ENCODE results near the gene ZCCHC2. TPM values are rescaled to one million over a fixed set of nuclear protein-coding genes. Genes with fewer than 3 reads are reported as not detected.

Gene ZCCHC2
- total and polyA plus RNA-seq, 9 of the 15 experiments (the other 6 are each of a cell fraction or from before 2014, with no cell fraction given): 1.0 to 9.2 (median 6.0) TPM

DNA sequence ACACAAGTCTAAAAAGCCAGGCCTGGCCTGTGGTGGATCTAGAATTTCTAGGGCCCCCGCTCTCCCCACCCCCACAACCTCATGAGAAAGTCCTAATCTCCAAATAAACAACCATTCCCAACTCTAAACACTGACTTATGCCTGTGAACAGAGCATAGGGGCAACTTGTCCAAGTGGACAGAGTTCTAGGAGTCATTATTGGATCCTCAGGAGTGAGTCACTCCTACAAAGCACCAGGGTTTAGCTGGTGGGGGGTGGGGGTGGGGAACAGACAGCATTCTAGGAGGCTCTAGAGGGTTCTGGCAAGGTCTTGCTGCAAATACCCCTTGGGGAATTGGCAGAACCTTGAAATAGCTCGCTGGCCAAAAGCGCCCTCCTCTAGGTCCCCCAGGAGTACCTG, 83.3 kb downstream of the ZCCHC2 start:
- Histone ChIP-seq H3K9me1 (ENCODE audit: control insufficient read depth, insufficient read depth, low read length) (no peaks in the 10 kb centered on the region), H3K79me2 (ENCODE audit: control insufficient read depth, insufficient read depth, low read length) (no peaks in the 10 kb centered on the region), H4K20me1 (replicated peaks; ENCODE audit: control insufficient read depth, insufficient read depth, low read length) (no peaks in the 10 kb centered on the region), H3K27ac (ENCODE audit: extremely low read depth, low read depth, low read length) (no peak overlapping the region), H3K9ac (ENCODE audit: insufficient read depth in 1 of 2, low read depth in 2 of 2, low read length in 2 of 2) (no peak overlapping the region), H3K27me3 (ENCODE audit: control insufficient read depth in 2 of 2, insufficient read depth in 2 of 2, low read length in 2 of 2) (peaks cover 0 to 15% of the 10 kb centered on the region in 2 experiments; a peak in 2 of 5 replicates), H3K4me1 (replicated peaks in 1 of 2; ENCODE audit: control insufficient read depth in 2 of 2, insufficient read depth in 2 of 2, low read length in 2 of 2) (peaks cover 6 to 7% of the 10 kb centered on the region in 2 experiments; a peak in 4 of 5 replicates), H3K9me3 (replicated peaks; ENCODE audit: control insufficient read depth, insufficient read depth, low read depth, low read length) (no peaks in the 10 kb centered on the region), H3K36me3 (ENCODE audit: control insufficient read depth, insufficient read depth, low read length) (no peaks in the 10 kb centered on the region), H3K4me3 (no peak overlapping the region), H2AFZ (ENCODE audit: low read depth, low read length) (0 out of 2 replicates have a peak overlapping the region, but pooled peaks have one; percentile 45), H3K4me2 (ENCODE audit: insufficient read depth, low read length) (no peak overlapping the region)
- POLR2A ChIA-PET: interaction anchor here (0.7 kb wide), 1 partner anchor 373 kb away, joined by 3 read pairs; no protein-coding TSS in a partner anchor
- DNase-seq (ENCODE audit: extremely low read depth in 1 of 4, low spot score in 3 of 4) (peak in 2 of 4 experiments; percentile 23 to 29), FAIRE-seq (no peak), ATAC-seq (no peak)
- TF ChIP-seq JUND (IDR thresholded peaks at IDR 0.05; ENCODE audit: borderline replicate concordance, low read depth, low read length) (0 out of 2 replicates have a peak, but pooled peaks have one; percentile 15), JUND (tag; IDR thresholded peaks at IDR 0.05; ENCODE audit: borderline replicate concordance, low read depth, low read length) (no peak), BRD9 (IDR thresholded peaks at IDR 0.05; ENCODE audit: low read depth, partially characterized antibody) (no peak), PYGO2 (tag; IDR thresholded peaks at IDR 0.05) (no peak)
- in situ Hi-C loops (cut with MboI) (loop anchor here (10.0 kb wide), 1 partner anchor 379 kb away; no protein-coding TSS in a partner anchor), intact Hi-C loops (cut with micrococcal nuclease) (no loop called here)
- no CpG with 5 or more reads among the region's 3 CpGs for WGBS (ENCODE audit: insufficient coverage, low coverage, missing lambda C conversion rate)
- BruUV-seq (replicated peaks): no TSS peak
- CTCF ChIA-PET (ENCODE audit: low intra/inter-chr PET ratio): no interaction called here

DNA sequence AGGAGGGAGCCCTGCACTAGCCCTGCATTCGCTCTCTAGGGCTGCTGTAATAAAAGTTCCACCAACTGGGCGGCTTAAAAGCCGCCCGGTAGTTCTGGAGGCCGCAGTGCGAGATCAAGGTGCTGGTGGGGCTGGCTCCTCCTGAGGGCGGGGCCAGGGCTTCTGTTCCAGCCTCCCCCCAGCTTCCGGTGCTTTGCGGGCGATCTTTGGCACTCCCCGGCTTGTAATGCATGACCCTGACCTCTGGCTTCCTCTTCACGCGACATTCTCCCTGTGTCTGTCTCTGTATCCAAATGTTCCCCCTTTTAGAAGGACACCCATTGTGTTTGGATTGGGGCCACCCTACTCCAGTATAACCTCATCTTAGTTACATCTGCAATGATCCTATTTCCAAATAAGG, 84.5 kb downstream of the ZCCHC2 start:
- H3K36me3 ChIP-seq (ENCODE audit: control insufficient read depth, insufficient read depth, low read length): no peaks in the 10 kb centered on the region
- no peak overlapping the region for H3K9ac ChIP-seq (ENCODE audit: insufficient read depth in 1 of 2, low read depth in 2 of 2, low read length in 2 of 2)
- ATAC-seq: no peak; the same call in 2 of the 3 replicates
- DNase-seq (ENCODE audit: extremely low read depth in 1 of 4, low spot score in 3 of 4): peak; percentile 13 to 19 (median 18)
- no peaks in the 10 kb centered on the region for H3K9me3 ChIP-seq (replicated peaks; ENCODE audit: control insufficient read depth, insufficient read depth, low read depth, low read length)
- H3K4me1 ChIP-seq (replicated peaks in 1 of 2; ENCODE audit: control insufficient read depth in 2 of 2, insufficient read depth in 2 of 2, low read length in 2 of 2): peaks cover 18% of the 10 kb centered on the region in 2 experiments; a peak in 4 of 5 replicates
- ChIA-PET CTCF (ENCODE audit: low intra/inter-chr PET ratio) (no interaction called here), POLR2A (no interaction called here)
- no peak overlapping the region for H3K4me3 ChIP-seq
- H4K20me1 ChIP-seq (replicated peaks; ENCODE audit: control insufficient read depth, insufficient read depth, low read length): no peaks in the 10 kb centered on the region
- no TSS peak for BruUV-seq (replicated peaks)
- in situ Hi-C loops (cut with MboI): loop anchor here (10.0 kb wide), 1 partner anchor 377 kb away; no protein-coding TSS in a partner anchor
- WGBS (ENCODE audit: insufficient coverage, low coverage, missing lambda C conversion rate): 71% methylated on average over 10 of the region's 13 CpGs
- no peaks in the 10 kb centered on the region for H3K9me1 ChIP-seq (ENCODE audit: control insufficient read depth, insufficient read depth, low read length)
- peak; percentile 6 for FAIRE-seq
- H3K27ac ChIP-seq (ENCODE audit: extremely low read depth, low read depth, low read length): no peak overlapping the region
- peaks cover 0 to 6% of the 10 kb centered on the region in 2 experiments; a peak in 1 of 5 replicates for H3K27me3 ChIP-seq (ENCODE audit: control insufficient read depth in 2 of 2, insufficient read depth in 2 of 2, low read length in 2 of 2)
- H3K4me2 ChIP-seq (ENCODE audit: insufficient read depth, low read length): no peak overlapping the region
- H3K79me2 ChIP-seq (ENCODE audit: control insufficient read depth, insufficient read depth, low read length): no peaks in the 10 kb centered on the region
- 0 out of 2 replicates have a peak overlapping the region, but pooled peaks have one; percentile 51 for H2AFZ ChIP-seq (ENCODE audit: low read depth, low read length)
- intact Hi-C loops (cut with micrococcal nuclease): no loop called here
- TF ChIP-seq CREBBP (IDR thresholded peaks at IDR 0.05; ENCODE audit: low read depth, low read length) (no peak), JUN (IDR thresholded peaks at IDR 0.05; ENCODE audit: borderline replicate concordance, low read depth, low read length) (no peak), JUN (CRISPR knock-in tag; IDR thresholded peaks at IDR 0.05; ENCODE audit: borderline replicate concordance) (no peak), GABPB2 (CRISPR knock-in tag; conservative IDR thresholded peaks at IDR 0.05) (no peak), COPS2 (conservative IDR thresholded peaks at IDR 0.05) (no peak), PHF8 (IDR thresholded peaks at IDR 0.05; ENCODE audit: borderline replicate concordance, low read length) (no peak), NFATC3 (IDR thresholded peaks at IDR 0.05) (no peak), FOXJ2 (tag; IDR thresholded peaks at IDR 0.05) (no peak), CXXC5 (CRISPR knock-in tag; IDR thresholded peaks at IDR 0.05) (no peak), SNRNP70 (optimal IDR thresholded peaks at IDR 0.05; ENCODE audit: low read depth, low read length) (no peak), HEY1 (CRISPR knock-in tag; IDR thresholded peaks at IDR 0.05; ENCODE audit: borderline replicate concordance) (no peak)
- TF ChIP-seq, protein P1, sequence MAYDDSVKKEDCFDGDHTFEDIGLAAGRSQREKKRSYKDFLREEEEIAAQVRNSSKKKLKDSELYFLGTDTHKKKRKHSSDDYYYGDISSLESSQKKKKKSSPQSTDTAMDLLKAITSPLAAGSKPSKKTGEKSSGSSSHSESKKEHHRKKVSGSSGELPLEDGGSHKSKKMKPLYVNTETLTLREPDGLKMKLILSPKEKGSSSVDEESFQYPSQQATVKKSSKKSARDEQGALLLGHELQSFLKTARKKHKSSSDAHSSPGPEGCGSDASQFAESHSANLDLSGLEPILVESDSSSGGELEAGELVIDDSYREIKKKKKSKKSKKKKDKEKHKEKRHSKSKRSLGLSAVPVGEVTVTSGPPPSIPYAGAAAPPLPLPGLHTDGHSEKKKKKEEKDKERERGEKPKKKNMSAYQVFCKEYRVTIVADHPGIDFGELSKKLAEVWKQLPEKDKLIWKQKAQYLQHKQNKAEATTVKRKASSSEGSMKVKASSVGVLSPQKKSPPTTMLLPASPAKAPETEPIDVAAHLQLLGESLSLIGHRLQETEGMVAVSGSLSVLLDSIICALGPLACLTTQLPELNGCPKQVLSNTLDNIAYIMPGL (CRISPR knock-in tag; IDR thresholded peaks at IDR 0.05): no peak

Measured in K562 (cell line).